Motor neuron (in vitro differentiated cells): ENCODE data around the gene ATRIP. TPM values are rescaled to one million over a fixed set of nuclear protein-coding genes. Genes with fewer than 3 reads are reported as not detected.

ENCODE experiments used
- ATAC-seq, 8 experiments: fragments of 200-7000 bp; cut with Tn5 transposase; replicated peaks in 6 of 8; 2 replicates each; pipeline ENCODE4 v1.8.0; 2021; ENCODE audit warnings: mild to moderate bottlenecking in 8 of 8, moderate library complexity in 8 of 8
- H3K27ac ChIP-seq, 2 donors: fragments of 250-450 bp; sonication (Bioruptor Pico); 2 replicates each; pipeline ENCODE4 v1.9.0; 2021; ENCODE audit warnings: antibody characterized with exemption in 2 of 2, mild to moderate bottlenecking in 2 of 2, moderate library complexity in 1 of 2
- H3K4me1 ChIP-seq, 2 donors: fragments of 250-450 bp; sonication (Bioruptor Pico); replicated peaks in 1 of 2; 2 replicates each; pipeline ENCODE4 v1.6.1; 2021; ENCODE audit warnings: antibody characterized with exemption in 2 of 2, mild to moderate bottlenecking in 2 of 2, moderate library complexity in 1 of 2
- H3K4me3 ChIP-seq, 5 donors: fragments of 250-450 bp; sonication (Bioruptor Pico); 2 replicates each; pipeline ENCODE4 v1.9.0; 2021; ENCODE audit warnings: antibody characterized with exemption in 5 of 5, mild to moderate bottlenecking in 5 of 5, moderate library complexity in 4 of 5
- WGBS, 10 experiments: fragments of 450-650 bp; shearing (Covaris generic); methylation state at CpG; one replicate each; pipeline ENCODE4 v1.0.0; 2022; 5-methylcytosine and 5-hydroxymethylcytosine counted together
- in situ Hi-C, 9 experiments: fragments of 400-800 bp; cut with MboI; loops; one replicate each; pipeline ENCODE4 v1.15.0; 2021; ENCODE audit warnings: low sequenced_read_pairs in 9 of 9, low pct_unique_long_range_greater_than_20kb in 2 of 9; ENCODE audit not compliant: unreplicated experiment in 9 of 9
- total RNA-seq, 8 experiments: library from RNA; unstranded; fragments of 300-600 nt; gene quantifications; 2 replicates each; pipeline versions ENCODE4 v1.2.3 to v1.2.4, GENCODE V29; 2022

The ATRIP gene
- total RNA-seq, 8 experiments from 2014 or later = 3.9 to 11.7 (median 5.7) TPM

DNA sequence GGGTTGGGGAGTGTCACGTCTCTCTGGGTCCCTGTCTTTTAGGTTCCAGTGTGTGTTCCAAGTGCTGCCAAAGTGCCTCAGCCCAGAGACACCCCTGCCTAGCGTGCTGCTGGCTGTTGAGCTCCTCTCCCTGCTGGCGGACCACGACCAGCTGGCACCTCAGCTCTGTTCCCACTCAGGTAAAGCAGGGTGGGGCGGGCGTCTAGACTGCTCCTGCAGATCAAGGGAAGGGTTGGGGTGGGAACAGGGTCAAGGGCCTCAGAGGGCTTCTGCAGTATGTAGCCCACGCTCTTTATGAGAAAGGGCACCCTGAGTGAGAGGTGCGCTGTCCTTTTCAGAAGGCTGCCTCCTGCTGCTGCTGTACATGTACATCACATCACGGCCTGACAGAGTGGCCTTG lies 17.2 kb downstream of the ATRIP start:
- no peak overlapping the region for H3K27ac ChIP-seq
- WGBS, 10 experiments = 32 to 80% (median 57%) methylated on average over 1 to 3 of the region's 9 CpGs; no CpG with 5 or more reads in 6 of the 10 experiments
- peaks cover 27 to 30% of the 10 kb centered on the region in 2 donors for H3K4me1 ChIP-seq
- no peak overlapping the region for H3K4me3 ChIP-seq
- in situ Hi-C loops = loop anchor here in 1 of 9 experiments (10.0 kb wide), 1 partner anchor 81 kb away; no protein-coding TSS in a partner anchor
- ATAC-seq = no peak

DNA sequence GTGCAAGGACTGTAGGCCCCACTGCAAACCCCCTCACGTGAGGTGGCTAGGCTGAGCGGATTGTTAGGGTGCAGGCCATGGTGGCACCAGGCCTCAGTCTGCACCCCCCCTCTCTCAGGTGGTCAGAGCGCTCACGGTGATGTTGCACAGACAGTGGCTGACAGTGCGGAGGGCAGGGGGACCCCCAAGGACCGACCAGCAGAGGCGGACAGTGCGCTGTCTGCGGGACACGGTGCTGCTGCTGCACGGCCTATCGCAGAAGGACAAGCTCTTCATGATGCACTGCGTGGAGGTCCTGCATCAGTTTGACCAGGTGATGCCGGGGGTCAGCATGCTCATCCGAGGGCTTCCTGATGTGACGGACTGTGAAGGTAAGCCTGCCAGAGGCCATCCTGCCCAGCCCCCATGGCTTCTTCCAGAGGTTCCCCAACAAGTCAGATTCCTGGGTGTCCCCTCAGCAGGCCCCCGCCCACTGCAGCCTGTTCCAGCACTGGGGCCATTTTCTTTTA lies 18.2 kb downstream of the ATRIP start:
- Histone ChIP-seq H3K4me1 (peaks cover 27 to 30% of the 10 kb centered on the region in 2 donors), H3K4me3 (no peak overlapping the region), H3K27ac (peak overlapping the region; percentile 23 to 88)
- 93 to 100% (median 100%) methylated on average over 1 to 4 of the region's 17 CpGs; no CpG with 5 or more reads in 5 of the 10 experiments for WGBS, 10 experiments
- ATAC-seq = no peak
- in situ Hi-C loops = loop anchor here in 1 of 9 experiments (10.0 kb wide), 1 partner anchor 80 kb away; no protein-coding TSS in a partner anchor

DNA sequence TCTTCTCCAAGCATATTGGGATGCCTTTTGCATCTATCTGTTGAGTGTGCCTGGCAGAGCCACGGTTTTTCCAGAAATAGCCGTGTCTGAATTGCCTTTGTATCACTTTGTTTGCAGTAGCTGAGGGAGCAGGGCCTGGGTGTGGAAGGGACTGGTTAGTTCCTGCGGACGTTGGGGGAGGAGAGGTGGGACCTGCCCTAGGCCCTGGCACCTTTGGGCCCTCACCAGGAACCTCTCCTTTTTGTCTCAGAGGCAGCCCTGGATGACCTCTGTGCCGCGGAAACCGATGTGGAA lies 18.6 kb downstream of the ATRIP start:
- peak overlapping the region; percentile 23 to 88 for H3K27ac ChIP-seq
- no peak overlapping the region for H3K4me3 ChIP-seq
- in situ Hi-C loops = loop anchor here in 1 of 9 experiments (10.0 kb wide), 1 partner anchor 80 kb away; no protein-coding TSS in a partner anchor
- H3K4me1 ChIP-seq = peaks cover 27 to 30% of the 10 kb centered on the region in 2 donors
- WGBS, 10 experiments = 0 to 80% (median 36%) methylated on average over 1 to 5 of the region's 7 CpGs; no CpG with 5 or more reads in 6 of the 10 experiments
- peak in 1 of 8 experiments; percentile 12 for ATAC-seq

DNA sequence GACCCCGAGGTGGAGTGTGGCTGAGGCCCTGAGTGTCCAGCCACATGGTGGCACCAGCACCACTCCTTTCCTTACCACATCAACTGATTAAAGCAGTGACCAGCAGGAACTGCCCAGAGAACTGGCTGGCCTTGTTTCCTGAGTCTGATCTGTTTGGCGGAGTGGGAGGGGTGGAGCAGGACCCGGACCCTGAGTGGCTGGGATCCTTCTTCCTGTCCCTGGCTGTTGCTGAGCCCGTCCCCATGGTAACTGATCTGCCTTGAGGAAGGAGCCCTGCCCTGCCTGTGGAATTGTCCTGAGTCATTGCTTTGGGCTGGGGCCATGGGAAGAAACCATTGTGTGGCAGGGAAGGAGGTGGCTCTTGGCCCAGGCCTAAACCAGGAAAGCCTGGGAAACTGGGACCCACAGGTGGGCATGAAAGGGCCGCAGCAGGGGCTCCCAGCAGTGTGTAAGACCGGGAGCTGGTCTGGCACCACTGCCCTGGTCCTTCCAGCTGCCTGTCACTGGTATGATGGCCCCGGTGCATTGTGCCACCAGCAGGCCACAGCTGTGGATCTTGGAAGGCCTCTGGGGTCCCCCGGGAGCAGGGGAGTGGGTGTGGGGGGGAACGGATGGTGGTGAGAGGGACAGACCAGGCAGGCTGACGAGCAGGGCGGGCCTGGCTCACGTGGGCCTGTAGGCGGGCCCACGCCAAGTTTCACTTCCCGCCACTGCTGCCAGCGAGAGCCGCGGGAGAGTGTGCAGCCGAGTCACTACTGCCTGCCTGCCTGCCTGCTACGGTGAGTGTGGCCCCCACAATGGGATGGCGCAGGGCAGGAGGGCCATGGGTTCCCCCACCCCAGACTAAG lies 19.2 kb downstream of the ATRIP start:
- peak overlapping the region; percentile 92 to 97 for H3K27ac ChIP-seq
- peaks cover 27 to 34% of the 10 kb centered on the region in 2 donors for H3K4me1 ChIP-seq
- 0 to 27% (median 10%) methylated on average over 1 to 3 of the region's 21 CpGs; no CpG with 5 or more reads in 6 of the 10 experiments for WGBS, 10 experiments
- peak overlapping the region in 4 of 5 donors; percentile 7 to 31 (median 18) for H3K4me3 ChIP-seq
- ATAC-seq = peak; percentile 89 to 94 (median 92)
- in situ Hi-C loops = loop anchor here in 1 of 9 experiments (10.0 kb wide), 1 partner anchor 79 kb away; no protein-coding TSS in a partner anchor

DNA sequence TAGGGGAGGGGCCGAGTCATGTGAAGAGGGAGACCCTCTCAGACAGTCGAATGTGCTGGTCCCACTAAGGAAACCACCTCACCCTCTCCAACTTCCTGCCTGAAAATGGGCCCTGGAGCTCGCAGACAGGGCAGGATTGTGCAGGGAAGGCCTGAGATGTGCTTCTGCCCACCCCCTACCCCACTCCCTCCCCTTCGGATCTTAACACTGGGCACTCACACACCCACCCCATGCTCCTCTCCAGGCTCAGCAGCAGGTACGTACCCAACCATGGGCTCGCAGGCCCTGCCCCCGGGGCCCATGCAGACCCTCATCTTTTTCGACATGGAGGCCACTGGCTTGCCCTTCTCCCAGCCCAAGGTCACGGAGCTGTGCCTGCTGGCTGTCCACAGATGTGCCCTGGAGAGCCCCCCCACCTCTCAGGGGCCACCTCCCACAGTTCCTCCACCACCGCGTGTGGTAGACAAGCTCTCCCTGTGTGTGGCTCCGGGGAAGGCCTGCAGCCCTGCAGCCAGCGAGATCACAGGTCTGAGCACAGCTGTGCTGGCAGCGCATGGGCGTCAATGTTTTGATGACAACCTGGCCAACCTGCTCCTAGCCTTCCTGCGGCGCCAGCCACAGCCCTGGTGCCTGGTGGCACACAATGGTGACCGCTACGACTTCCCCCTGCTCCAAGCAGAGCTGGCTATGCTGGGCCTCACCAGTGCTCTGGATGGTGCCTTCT lies 20.0 kb downstream of the ATRIP start:
- in situ Hi-C loops = loop anchor here in 1 of 9 experiments (10.0 kb wide), 1 partner anchor 78 kb away; no protein-coding TSS in a partner anchor
- Histone ChIP-seq H3K4me3 (peak overlapping the region in 4 of 5 donors; percentile 7 to 31 (median 18)), H3K4me1 (peaks cover 27 to 41% of the 10 kb centered on the region in 2 donors), H3K27ac (peak overlapping the region; percentile 92 to 97)
- peak in 3 of 8 experiments; percentile 1 for ATAC-seq
- WGBS, 10 experiments = 0 to 80% (median 32%) methylated on average over 1 to 5 of the region's 19 CpGs; no CpG with 5 or more reads in 7 of the 10 experiments

DNA sequence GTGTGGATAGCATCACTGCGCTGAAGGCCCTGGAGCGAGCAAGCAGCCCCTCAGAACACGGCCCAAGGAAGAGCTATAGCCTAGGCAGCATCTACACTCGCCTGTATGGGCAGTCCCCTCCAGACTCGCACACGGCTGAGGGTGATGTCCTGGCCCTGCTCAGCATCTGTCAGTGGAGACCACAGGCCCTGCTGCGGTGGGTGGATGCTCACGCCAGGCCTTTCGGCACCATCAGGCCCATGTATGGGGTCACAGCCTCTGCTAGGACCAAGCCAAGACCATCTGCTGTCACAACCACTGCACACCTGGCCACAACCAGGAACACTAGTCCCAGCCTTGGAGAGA lies 20.5 kb downstream of the ATRIP start:
- Histone ChIP-seq H3K4me1 (peaks cover 33 to 46% of the 10 kb centered on the region in 2 donors), H3K4me3 (no peak overlapping the region), H3K27ac (peak overlapping the region; percentile 92 to 97)
- WGBS, 10 experiments = 87% methylated on average over 3 of the region's 9 CpGs; no CpG with 5 or more reads in 9 of the 10 experiments
- in situ Hi-C loops = loop anchor here in 1 of 9 experiments (10.0 kb wide), 1 partner anchor 78 kb away; no protein-coding TSS in a partner anchor
- no peak for ATAC-seq

DNA sequence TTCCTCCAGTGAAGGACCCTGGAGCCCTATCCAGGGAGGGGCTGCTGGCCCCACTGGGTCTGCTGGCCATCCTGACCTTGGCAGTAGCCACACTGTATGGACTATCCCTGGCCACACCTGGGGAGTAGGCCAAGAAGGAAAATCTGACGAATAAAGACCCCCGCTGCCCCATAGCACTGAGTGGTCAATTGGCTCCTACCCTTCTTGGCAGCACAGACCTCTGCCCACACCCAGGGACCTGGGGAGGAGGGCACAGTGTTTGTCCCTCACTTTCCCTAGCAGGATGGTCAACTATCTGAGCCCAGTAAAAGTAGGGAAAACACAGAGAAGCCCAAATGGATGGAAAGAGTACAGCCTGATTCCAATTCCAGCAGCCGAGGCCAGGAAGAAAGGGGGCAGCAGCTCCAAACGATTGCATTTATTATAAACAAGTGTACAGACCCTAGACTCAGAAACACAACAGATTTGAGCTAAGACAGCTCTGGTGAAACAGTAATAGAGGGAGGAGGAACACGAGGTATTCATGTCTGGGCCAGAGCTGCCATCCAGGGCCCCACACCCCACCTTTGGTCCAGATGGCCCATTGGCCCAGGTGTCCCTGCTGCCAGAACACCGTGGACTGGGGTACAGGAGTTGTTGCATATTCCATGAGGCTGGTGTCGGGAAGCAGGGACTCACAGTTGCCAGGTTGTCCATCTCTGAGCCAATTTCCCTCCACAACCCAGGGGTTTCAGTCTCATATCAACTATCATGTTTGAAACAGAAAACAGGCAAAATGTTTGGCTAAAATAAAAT lies 21.1 kb downstream of the ATRIP start:
- ATAC-seq = no peak
- Histone ChIP-seq H3K4me3 (no peak overlapping the region), H3K27ac (peak overlapping the region; percentile 92 to 97), H3K4me1 (peaks cover 37 to 48% of the 10 kb centered on the region in 2 donors)
- in situ Hi-C loops = loop anchor here in 1 of 9 experiments (10.0 kb wide), 1 partner anchor 77 kb away; no protein-coding TSS in a partner anchor
- 0 to 100% (median 83%) methylated on average over 1 to 4 of the region's 7 CpGs; no CpG with 5 or more reads in 2 of the 10 experiments for WGBS, 10 experiments

DNA sequence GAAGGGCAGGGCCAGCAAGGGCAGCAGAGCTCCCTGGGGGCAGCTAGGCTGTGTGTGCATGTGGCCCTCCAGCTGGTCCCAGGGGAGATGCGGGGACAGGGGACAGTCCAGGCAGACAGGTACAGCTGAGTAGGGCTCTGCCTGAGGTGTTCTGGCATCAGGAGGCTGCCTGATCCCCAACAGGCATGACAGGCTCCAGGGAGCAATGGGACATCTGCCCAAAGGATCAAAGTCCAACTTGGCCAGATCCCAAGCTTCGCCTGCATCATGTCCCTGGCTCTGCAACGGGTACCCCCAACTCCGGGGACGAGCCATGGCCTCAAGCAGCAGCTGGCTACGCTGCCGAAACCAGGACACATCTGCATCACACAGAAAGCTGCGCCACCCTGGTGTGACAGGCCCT lies 21.8 kb downstream of the ATRIP start:
- no peak for ATAC-seq
- H3K4me1 ChIP-seq = peaks cover 39 to 51% of the 10 kb centered on the region in 2 donors
- WGBS, 10 experiments = 20 to 100% methylated on average over 1 to 2 of the region's 8 CpGs; no CpG with 5 or more reads in 8 of the 10 experiments
- H3K4me3 ChIP-seq = no peak overlapping the region
- in situ Hi-C loops = loop anchor here in 1 of 9 experiments (10.0 kb wide), 1 partner anchor 76 kb away; no protein-coding TSS in a partner anchor
- no peak overlapping the region for H3K27ac ChIP-seq

DNA sequence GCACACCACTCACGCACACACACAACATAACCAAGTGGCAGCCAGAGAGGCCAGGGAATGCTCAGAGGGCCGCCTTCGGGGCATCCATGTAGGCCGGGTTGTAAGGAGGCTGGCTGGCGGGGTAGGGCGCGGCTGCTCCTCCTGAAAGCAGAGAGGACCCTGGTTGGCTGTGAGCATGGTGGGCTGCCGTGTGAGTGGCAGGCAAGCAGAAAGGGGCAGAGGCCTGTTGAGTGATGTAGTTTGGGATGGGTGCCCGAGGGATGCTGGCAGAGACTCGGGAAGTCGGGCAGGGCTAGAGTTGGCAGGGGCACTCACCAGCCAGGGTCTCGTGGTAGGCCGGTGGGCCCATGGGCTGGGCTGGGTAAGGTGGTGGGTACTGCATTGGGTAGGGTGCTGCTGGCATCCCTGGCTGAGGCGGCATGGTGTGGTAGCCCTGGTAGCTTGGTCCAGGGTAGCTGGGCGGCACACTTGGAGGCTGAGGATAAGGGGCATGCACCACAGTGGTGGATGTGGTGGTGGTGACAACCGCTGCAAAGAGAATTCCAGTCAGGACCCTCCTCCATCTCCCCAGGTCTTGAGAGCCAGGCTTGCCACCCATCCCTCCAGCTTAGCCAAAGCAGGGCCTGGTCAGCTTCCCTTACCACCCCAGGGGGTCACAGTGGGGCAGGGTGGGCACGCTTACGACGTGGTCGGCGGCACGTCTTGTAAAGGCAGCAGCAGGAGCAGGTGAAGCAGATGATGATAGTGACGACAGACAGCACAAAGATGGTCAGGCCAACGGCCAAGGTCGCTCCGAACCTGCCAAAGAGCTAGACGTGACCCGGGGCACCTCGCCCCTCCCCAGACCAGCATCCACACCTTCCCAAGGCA lies 22.7 kb downstream of the ATRIP start:
- in situ Hi-C loops = loop anchor here in 1 of 9 experiments (10.0 kb wide), 1 partner anchor 76 kb away; no protein-coding TSS in a partner anchor
- WGBS, 10 experiments = 81 to 100% (median 96%) methylated on average over 3 to 6 of the region's 29 CpGs; no CpG with 5 or more reads in 5 of the 10 experiments
- no peak overlapping the region for H3K27ac ChIP-seq
- no peak overlapping the region for H3K4me3 ChIP-seq
- ATAC-seq = no peak
- H3K4me1 ChIP-seq = peaks cover 42 to 54% of the 10 kb centered on the region in 2 donors

DNA sequence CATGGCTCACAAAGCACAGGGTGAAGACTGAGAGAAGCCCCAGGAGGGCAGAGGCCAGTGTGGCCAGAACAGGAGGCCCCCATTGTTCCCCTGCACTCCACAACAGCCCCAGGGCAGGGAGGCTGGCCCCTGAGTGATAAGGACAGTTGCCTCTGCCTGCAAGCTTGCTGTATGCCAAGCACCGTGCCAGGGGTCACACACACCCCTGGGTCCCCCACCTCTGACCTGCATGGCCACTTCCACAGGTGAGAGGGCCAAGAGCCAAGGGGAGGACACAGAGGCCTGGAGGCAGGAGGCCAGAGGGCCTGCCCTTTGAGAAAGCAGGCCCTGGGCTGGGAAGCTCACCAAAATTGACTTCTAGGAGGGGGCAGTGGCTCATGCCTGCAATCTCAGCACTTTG lies 23.7 kb downstream of the ATRIP start:
- ATAC-seq = no peak
- Histone ChIP-seq H3K27ac (no peak overlapping the region), H3K4me3 (no peak overlapping the region), H3K4me1 (peaks cover 38 to 51% of the 10 kb centered on the region in 2 donors)
- in situ Hi-C loops = no loop called here
- 60% methylated on average over 1 of the region's 1 CpG; no CpG with 5 or more reads in 9 of the 10 experiments for WGBS, 10 experiments

DNA sequence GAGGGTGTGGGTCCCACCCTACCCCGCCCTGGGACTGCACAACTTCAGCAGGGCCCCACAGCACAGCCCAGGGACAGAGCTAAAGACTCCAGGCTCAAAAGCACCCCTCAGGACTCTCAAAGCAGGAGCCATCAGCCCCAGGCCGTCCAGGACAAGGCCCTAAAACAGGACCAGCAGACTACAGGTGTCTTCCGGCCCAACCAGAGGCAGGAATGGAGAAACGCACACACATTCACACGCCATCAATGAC lies 26.1 kb downstream of the ATRIP start:
- 0 to 8% (median 0%) methylated on average over 1 to 3 of the region's 5 CpGs; no CpG with 5 or more reads in 7 of the 10 experiments for WGBS, 10 experiments
- ATAC-seq = peak; percentile 28 to 68 (median 40)
- Histone ChIP-seq H3K4me3 (peak overlapping the region; percentile 37 to 70 (median 57)), H3K4me1 (peaks cover 18 to 32% of the 10 kb centered on the region in 2 donors), H3K27ac (peak overlapping the region; percentile 86 to 91)
- in situ Hi-C loops = no loop called here
